Effector memory CD4-positive, alpha-beta T cell (primary cell): ENCODE data around the gene PAXX.
"Not testable (repeated sequence)": the region's sequence is repeated elsewhere in the genome, so short reads cannot be mapped to it uniquely, and the experiment has no call there.

Experiments used
- DNase-seq, 3 donors: peaks; one replicate each; pipeline ENCODE4 v3.0.0-alpha.2; 2020
- H3K27ac ChIP-seq: 2 replicates; pipeline ENCODE4 v1.7.0; 2013; ENCODE audit warnings: mild to moderate bottlenecking, low read length, moderate library complexity; ENCODE audit not compliant: insufficient read depth, poor library complexity, severe bottlenecking
- H3K27me3 ChIP-seq: replicated peaks from 2 replicates; pipeline ENCODE4 v1.7.0; 2013; ENCODE audit warnings: mild to moderate bottlenecking, low read length; ENCODE audit not compliant: insufficient read depth, control insufficient read depth, poor library complexity, severe bottlenecking
- H3K36me3 ChIP-seq: 2 replicates; pipeline ENCODE4 v1.7.0; 2013; ENCODE audit warnings: mild to moderate bottlenecking, low read length, moderate library complexity; ENCODE audit not compliant: control insufficient read depth, insufficient read depth
- H3K4me1 ChIP-seq: 2 replicates; pipeline ENCODE4 v1.7.0; 2013; ENCODE audit warnings: low read length, mild to moderate bottlenecking; ENCODE audit not compliant: control insufficient read depth, insufficient read depth, poor library complexity, severe bottlenecking
- H3K4me3 ChIP-seq: 2 replicates; pipeline ENCODE4 v1.7.0; 2013; ENCODE audit warnings: low read length, low read depth, mild to moderate bottlenecking; ENCODE audit not compliant: insufficient read depth, poor library complexity, severe bottlenecking
- H3K9me3 ChIP-seq: 2 replicates; pipeline ENCODE4 v1.7.0; 2013; ENCODE audit warnings: mild to moderate bottlenecking, low read length, moderate library complexity; ENCODE audit not compliant: control insufficient read depth

PAXX gene

DNA sequence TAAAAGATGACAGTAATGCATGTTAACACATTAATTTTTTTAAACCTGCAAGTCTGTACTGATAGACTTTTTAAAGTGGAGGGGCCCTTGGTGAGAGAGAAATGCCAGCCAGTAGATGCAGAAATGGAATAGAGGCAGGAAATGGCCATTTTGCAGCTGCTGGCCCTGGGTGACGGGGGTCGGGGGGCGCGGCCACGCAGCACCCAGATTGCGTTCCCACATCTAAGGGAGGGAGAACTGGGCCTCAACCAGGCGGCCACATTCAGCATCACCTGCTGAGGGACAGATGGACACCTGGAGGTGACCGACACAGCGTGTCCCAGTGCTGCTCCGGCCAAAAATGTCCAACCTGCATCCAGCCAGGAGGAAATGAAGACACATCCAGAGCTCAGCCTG is 10.4 kb downstream of the PAXX start:
- no peak overlapping the region for H3K27ac ChIP-seq
- DNase-seq, result no peak
- H3K36me3 ChIP-seq, result no peaks in the 10 kb centered on the region
- H3K4me3 ChIP-seq, result no peak overlapping the region
- H3K4me1 ChIP-seq, result peaks cover 17% of the 10 kb centered on the region
- no peaks in the 10 kb centered on the region for H3K27me3 ChIP-seq
- no peaks in the 10 kb centered on the region for H3K9me3 ChIP-seq

DNA sequence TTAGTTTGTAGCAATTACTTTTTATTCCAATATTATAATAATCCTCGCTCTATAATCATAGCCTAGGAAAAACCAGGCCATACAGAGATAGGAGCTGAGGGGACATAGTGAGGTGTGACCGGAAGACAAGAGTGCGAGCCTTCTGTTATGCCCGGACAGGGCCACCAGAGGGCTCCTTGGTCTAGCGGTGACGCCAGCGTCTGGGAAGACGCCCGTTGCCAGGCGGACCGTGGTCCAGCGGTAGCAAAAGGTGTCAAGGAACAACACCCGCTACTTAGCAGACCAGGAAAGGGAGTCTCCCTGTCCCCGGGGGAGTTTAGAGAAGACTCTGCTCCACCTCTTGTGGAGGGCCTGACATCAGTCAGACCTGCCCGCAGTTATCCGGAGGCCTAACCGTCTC is 12.1 kb downstream of the PAXX start:
- not testable (repeated sequence) for H3K36me3 ChIP-seq, H3K27ac ChIP-seq, H3K9me3 ChIP-seq, H3K4me3 ChIP-seq, DNase-seq, H3K27me3 ChIP-seq
- peaks cover 10% of the 10 kb centered on the region for H3K4me1 ChIP-seq

DNA sequence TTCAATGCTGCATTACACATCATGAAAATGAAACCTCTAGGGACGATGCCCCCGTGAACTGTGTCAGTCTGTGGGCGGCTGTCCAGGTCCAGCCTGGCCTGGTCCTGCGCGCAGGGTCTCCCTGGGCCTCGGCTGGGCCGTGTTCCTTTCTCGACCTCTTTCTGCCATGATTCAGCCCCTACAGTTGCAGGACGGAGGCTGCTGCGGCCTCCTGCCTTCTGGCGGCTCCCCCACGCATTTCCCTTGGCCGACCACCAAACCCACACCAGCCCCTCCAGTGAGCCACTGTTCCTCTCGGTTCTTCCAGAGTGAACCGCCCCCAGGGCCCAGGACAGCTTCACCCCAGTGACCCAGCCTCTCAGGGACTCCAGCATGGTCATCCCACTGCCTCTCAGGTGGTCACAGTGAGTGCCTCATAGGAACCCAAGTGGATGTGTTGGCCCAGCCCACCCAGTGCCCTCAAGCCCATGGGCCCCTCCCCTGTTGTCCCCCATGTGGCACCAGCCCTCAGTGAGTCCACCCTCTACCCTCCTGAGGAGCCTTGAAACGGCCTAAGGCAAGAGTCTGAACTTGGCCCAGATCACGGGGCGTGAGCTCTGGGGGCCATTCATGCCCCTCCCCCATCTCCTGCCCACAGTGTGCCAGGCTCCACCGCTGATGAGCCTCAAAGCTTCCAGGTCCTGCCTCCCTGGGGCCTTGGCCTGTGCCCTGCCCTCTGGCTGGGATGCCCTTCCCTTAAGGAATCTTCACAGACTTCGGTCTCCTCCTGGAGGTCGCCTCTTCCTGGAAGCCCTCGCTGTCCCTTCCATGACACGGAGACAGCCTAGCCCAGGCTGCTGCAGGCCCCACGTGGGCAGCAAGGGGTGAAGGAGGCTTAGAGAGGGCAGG is 14.1 kb downstream of the PAXX start:
- no peak for DNase-seq
- H3K27ac ChIP-seq, result no peak overlapping the region
- H3K4me1 ChIP-seq, result no peaks in the 10 kb centered on the region
- no peak overlapping the region for H3K4me3 ChIP-seq
- H3K36me3 ChIP-seq, result peaks cover 15% of the 10 kb centered on the region
- no peaks in the 10 kb centered on the region for H3K9me3 ChIP-seq
- H3K27me3 ChIP-seq, result no peaks in the 10 kb centered on the region

DNA sequence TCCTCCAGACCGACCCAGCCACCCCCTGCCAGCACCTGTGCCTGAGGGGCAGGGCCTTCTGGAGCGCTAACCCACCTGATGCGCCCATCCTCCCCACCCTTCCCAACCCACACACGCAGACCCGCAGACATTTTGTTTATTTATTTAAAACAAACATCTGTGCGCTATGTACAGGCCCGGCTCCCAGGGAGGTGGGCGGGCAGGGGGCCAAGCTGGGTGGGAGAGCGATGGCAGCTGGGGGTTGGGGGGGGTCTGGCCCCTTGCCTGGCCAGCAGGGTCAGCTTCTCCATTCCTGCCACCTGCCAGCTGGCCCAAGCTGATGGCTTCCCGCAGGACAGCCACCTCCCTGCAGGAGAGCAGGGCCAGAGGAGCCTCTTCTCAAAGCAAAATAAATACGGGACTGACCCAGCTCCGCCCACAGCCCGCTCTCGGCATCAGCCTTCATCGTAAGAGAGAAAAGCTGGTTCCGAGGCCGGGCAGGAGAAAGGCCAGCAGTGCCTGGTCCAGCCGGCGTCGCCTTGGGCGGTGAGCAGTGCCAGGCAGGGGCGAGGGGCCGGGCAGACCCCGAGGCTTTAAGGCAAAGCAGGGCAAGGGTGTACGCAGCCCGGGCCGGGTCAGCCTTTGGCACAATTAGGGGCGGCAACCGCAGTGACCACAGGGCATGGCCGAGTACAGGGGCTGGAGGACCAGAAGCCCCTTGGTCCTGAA is 15.0 kb downstream of the PAXX start:
- Histone ChIP-seq H3K9me3 (no peaks in the 10 kb centered on the region), H3K27me3 (no peaks in the 10 kb centered on the region), H3K4me1 (no peaks in the 10 kb centered on the region), H3K27ac (no peak overlapping the region), H3K36me3 (peaks cover 21% of the 10 kb centered on the region), H3K4me3 (no peak overlapping the region)
- DNase-seq, result no peak

DNA sequence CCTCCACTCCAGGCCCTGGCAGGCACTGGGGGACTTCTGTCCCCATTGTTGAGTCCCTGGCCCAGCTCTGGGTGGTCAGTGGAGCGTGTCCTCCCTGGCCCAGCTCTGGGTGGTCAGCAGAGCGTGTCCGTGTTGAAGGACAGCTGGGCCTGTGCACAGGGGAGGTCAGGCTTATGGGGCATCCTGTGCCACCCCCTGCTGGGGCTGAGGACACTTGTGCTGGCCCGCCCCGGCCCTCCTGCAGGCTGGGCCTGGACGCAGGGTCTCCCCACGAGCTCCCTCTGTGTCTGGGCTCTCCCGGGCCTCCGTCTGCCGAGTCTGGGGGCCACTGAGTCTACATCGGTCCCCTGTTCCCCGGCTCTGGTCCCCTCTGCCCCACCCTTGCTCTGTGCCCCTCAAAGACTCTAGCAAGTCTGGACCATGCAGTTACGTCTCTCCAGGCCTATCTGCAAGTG is 15.6 kb downstream of the PAXX start:
- Histone ChIP-seq H3K27ac (no peak overlapping the region), H3K9me3 (no peaks in the 10 kb centered on the region)

DNA sequence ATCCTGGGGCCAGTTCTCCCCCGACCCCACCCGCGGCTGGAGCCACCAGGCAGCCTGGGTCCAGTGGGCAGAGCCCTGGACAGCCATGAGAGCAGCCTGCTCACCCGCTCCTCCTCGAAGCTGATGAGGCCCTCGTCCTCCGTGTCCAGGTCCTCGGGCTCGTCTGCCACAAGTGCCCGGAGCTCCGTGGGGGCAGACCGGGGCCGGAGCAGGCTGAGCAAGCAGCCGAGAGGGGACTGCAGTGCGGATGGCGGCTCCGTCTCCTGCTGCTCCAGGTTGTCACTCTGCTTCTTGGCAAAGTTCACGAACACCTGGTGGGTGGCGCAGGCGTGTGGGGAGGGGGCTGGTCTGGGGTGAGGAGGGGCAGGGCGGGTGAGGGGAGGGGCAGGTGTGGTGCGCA is 16.1 kb downstream of the PAXX start:
- no peaks in the 10 kb centered on the region for H3K27me3 ChIP-seq
- peaks cover 29% of the 10 kb centered on the region for H3K36me3 ChIP-seq
- no peaks in the 10 kb centered on the region for H3K4me1 ChIP-seq
- no peaks in the 10 kb centered on the region for H3K9me3 ChIP-seq
- no peak overlapping the region for H3K27ac ChIP-seq
- no peak for DNase-seq
- no peak overlapping the region for H3K4me3 ChIP-seq

More for the DNA sequence above, 15.6 kb downstream of the PAXX start:
- Histone ChIP-seq H3K4me1 (no peaks in the 10 kb centered on the region), H3K36me3 (peaks cover 27% of the 10 kb centered on the region), H3K27me3 (no peaks in the 10 kb centered on the region), H3K4me3 (no peak overlapping the region)
- no peak for DNase-seq

DNA sequence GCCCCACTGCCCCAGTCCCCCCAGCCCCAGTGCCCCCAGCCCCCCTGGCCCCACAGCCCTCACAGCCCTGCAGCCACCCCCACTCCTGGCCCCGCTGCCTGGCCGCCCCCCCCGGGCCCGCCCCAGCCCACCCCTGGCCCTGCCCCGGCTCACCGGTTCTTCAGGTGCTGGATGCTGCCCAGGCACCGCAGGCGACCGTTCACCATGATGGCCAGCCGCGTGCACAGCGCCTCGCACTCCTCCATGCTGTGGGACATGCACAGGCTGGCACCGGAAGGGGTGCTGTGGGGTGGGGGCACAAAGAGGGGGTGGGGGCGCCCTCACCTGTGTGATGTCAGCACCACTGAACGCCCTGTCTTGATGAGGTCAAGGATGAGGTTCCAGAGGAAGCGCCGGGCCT is 17.0 kb downstream of the PAXX start:
- Histone ChIP-seq H3K27ac (no peak overlapping the region), H3K36me3 (peaks cover 38% of the 10 kb centered on the region), H3K4me3 (no peak overlapping the region), H3K9me3 (no peaks in the 10 kb centered on the region), H3K27me3 (no peaks in the 10 kb centered on the region), H3K4me1 (no peaks in the 10 kb centered on the region)
- no peak for DNase-seq

DNA sequence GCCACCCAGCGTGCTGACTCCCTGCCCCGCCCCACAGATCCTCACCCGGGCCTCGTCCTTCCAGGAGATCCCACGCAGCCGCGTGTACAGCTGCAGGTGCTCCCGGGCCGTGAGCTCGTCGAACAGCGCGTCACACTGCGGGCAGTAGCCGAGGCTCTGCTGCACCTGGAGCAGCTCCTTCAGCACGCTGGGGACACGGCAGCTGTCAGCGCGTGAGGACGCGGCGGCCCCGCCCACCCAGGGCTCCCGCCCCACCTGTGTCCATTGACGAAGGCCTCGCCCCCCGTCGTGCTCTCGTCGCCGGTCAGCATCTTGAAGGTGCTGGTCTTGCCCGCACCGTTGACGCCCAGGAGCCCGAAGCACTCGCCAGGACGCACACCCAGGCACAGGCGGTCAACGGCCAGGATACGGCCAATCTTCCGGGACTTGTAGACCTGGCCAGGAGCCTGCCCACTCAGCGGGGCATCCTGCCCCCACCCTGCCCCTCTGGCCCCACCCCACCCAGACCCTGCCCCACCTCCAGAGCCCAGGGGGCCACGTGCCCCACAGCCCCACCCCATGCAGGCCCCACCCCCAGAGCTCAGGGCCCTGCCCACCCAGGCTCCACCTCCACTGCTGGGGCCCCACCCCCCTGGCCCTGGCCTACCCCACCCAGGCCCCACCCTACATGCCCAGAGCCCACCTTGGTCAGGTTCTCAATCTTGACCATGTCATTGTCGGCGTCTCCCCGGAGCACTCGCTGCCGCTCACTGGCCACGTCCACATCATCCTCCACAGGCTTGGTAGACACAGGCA is 17.9 kb downstream of the PAXX start:
- H3K4me3 ChIP-seq, result no peak overlapping the region
- H3K36me3 ChIP-seq, result peaks cover 48% of the 10 kb centered on the region
- H3K27ac ChIP-seq, result no peak overlapping the region
- DNase-seq, result no peak
- H3K4me1 ChIP-seq, result no peaks in the 10 kb centered on the region
- H3K9me3 ChIP-seq, result no peaks in the 10 kb centered on the region
- no peaks in the 10 kb centered on the region for H3K27me3 ChIP-seq

DNA sequence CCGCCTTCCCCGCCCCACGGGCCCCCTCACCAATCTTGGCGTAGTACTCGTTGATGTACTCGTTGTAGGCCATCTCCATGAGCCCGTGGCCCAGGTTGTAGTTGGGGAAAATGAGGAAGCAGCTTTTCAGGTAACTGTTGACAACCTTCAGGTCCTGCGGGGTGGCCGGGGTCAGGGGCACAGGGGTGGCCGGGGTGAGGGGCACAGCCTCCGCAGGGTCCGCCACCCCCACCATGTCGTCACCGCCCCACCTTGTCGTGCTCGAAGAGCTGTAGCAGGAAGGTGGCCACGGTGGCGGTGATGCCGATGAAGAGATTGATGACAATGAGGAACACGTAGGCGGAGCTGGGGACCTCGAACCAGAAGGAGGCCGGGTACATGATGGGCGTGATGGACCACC is 18.9 kb downstream of the PAXX start:
- H3K4me3 ChIP-seq, result no peak overlapping the region
- no peaks in the 10 kb centered on the region for H3K4me1 ChIP-seq
- no peak overlapping the region for H3K27ac ChIP-seq
- H3K27me3 ChIP-seq, result no peaks in the 10 kb centered on the region
- H3K36me3 ChIP-seq, result peaks cover 55% of the 10 kb centered on the region
- H3K9me3 ChIP-seq, result no peaks in the 10 kb centered on the region
- DNase-seq, result no peak
